ENCODE data around the gene SASH3.

The SASH3 gene

DNA sequence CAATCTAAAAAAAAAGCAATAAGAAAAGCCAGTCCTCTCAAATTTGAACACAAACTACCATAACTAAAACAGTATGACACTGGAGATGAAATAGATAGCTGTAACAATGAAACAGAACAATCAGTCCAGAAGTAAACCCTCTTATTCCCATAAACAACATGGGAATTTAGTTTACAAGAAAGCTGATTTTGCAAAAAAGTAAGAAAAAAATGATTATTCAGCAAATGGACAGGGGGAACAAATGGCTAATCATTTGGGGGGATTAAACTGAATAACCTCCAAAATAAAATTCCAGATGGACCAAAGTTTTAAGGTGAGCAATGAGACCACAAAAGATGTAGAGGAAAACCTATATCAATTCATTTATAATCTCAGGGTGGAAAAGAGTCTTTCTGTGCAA lies 16.1 kb upstream of the SASH3 start:
- no peak overlapping the region for H3K4me3 ChIP-seq (replicated peaks in 1 of 2; ENCODE audit: low read depth in 2 of 2, low read length in 2 of 2)
- DNase-seq (ENCODE audit: low read depth in 2 of 2), result no peak
- TF ChIP-seq, protein P1, sequence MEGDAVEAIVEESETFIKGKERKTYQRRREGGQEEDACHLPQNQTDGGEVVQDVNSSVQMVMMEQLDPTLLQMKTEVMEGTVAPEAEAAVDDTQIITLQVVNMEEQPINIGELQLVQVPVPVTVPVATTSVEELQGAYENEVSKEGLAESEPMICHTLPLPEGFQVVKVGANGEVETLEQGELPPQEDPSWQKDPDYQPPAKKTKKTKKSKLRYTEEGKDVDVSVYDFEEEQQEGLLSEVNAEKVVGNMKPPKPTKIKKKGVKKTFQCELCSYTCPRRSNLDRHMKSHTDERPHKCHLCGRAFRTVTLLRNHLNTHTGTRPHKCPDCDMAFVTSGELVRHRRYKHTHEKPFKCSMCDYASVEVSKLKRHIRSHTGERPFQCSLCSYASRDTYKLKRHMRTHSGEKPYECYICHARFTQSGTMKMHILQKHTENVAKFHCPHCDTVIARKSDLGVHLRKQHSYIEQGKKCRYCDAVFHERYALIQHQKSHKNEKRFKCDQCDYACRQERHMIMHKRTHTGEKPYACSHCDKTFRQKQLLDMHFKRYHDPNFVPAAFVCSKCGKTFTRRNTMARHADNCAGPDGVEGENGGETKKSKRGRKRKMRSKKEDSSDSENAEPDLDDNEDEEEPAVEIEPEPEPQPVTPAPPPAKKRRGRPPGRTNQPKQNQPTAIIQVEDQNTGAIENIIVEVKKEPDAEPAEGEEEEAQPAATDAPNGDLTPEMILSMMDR (IDR thresholded peaks at IDR 0.05; ENCODE audit: low read depth, low read length), result no peak

DNA sequence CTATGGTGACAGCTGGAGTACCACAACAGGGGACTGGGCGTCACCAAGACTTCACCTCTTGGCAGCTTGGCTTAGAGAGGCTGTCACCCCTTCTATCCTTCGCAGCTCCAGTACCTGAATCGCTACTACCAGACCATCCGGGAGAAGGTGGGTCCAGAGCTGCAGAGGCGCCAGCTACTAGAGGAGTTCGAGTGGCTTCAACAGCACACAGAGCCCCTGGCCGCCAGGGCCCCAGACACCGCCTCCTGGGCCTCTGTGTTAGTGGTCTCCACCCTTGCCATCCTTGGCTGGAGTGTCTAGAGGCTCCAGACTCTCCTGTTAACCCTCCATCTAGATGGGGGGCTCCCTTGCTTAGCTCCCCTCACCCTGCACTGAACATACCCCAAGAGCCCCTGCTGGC lies 11.6 kb upstream of the SASH3 start:
- no peak for DNase-seq (ENCODE audit: low read depth in 2 of 2)
- H3K4me3 ChIP-seq (replicated peaks in 1 of 2; ENCODE audit: low read depth in 2 of 2, low read length in 2 of 2), result no peak overlapping the region
- TF ChIP-seq, protein P1 (IDR thresholded peaks at IDR 0.05; ENCODE audit: low read depth, low read length), result no peak

DNA sequence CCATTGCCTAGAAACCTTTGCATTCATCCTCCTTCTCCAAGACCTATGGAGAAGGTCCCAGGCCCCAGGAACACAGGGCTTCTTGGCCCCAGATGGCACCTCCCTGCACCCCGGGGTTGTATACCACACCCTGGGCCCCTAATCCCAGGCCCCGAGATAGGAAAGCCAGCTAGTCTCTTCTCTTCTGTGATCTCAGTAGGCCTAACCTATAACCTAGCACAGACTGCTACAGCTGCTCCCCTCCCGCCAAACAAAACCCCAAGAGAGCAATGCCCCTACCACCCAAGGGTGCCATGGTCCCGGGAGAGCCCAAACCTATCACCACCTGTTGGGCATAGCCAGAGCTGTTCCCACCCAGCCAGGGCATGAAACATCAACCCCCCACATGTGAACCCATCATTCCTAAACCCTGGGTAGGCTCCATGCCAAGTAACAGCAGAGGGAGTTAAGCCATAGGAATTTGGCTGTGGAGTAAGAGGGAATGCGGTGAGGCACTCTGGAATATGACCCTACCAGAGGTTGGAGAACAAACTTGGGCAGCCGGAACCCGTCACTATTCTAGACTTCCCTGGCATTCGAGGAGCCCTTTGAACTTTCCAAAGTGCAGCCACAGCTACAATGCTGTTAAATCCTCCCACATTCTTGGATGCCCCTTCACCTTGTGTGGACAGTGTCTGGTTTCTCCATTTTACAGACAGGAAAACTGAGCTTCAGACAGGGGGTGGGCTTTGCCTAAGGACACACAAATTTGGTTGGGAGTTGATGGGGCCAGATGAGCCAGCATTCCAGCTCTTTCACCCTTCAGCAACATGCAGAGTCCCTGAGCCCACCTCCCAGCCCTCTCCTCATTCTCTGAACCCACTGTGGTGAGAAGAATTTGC lies 10.9 kb upstream of the SASH3 start:
- DNase-seq (ENCODE audit: low read depth in 2 of 2), result peak in 1 of 2 donors; percentile 56
- TF ChIP-seq, protein P1 (IDR thresholded peaks at IDR 0.05; ENCODE audit: low read depth, low read length), result no peak
- no peak overlapping the region for H3K4me3 ChIP-seq (replicated peaks in 1 of 2; ENCODE audit: low read depth in 2 of 2, low read length in 2 of 2)

DNA sequence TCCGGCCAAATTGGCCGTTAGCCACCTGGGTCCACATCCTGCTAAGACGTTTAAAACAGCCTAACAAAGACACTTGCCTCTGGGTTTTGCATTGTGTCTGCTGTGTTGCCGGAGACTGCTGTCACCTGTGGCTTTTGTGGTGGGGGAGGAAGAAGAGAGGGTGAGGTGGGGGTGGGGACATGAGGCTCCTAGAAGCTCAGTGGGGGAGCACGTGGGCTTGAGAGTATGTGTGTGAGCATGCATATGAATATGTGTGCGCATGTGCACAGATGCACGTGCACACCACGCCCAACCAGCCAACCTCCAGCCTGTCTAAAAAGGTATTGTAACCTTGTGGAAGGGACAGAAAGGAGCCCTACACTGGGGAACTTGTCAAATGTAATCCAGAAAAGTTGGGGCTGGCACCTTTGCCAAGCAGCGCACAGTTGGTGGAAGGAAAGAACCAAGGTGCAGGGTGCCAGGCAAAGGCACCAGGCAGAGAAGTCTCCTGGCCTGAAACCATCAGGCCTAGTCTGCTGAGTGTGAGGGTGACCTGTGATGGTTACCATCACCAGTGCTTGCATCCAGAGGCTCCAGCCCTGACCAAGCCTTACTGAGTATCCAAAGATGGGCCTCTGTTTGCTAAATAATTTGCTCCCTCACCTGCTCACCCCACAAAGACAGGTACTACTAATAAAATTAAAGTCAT lies 10.1 kb upstream of the SASH3 start:
- H3K4me3 ChIP-seq (replicated peaks in 1 of 2; ENCODE audit: low read depth in 2 of 2, low read length in 2 of 2), result no peak overlapping the region
- no peak for DNase-seq (ENCODE audit: low read depth in 2 of 2)
- TF ChIP-seq, protein P1 (IDR thresholded peaks at IDR 0.05; ENCODE audit: low read depth, low read length), result no peak

DNA sequence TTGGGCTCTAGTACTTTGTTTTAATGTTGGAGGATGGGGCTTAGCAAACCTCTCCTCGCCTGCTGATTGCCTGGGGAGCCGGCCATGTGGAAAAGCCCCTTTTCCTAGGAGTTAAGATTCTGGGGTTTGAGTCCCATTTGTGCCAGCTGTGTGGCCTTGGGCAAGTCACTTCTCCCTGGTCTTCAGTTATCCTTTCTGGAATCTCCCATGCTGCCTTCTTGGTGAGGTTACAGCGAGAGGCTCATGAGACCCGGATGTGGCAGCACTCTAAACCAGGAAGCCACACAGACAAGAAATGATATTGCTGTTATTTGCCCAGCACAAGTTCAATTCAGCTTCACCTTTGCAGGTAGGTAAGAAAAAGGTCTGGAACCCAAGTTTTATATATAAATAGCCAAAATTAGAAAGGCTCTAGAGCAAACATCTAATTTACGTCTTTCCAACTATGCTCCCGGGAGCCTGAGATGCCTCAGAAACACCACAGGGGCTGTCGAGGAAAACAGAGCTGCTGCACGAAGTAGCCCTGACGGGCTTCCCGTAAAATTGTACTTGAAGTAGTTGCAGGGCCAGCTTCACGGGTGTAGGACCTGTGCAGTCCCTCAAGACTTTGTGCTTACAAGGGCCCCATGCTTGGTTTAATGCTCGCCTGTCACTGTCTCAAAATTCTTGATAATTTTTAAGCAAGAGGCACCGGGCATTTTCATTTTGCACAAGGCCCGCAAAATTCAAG lies 8.3 kb upstream of the SASH3 start:
- no peak for DNase-seq (ENCODE audit: low read depth in 2 of 2)
- H3K4me3 ChIP-seq (replicated peaks in 1 of 2; ENCODE audit: low read depth in 2 of 2, low read length in 2 of 2), result no peak overlapping the region
- TF ChIP-seq, protein P1 (IDR thresholded peaks at IDR 0.05; ENCODE audit: low read depth, low read length), result no peak

DNA sequence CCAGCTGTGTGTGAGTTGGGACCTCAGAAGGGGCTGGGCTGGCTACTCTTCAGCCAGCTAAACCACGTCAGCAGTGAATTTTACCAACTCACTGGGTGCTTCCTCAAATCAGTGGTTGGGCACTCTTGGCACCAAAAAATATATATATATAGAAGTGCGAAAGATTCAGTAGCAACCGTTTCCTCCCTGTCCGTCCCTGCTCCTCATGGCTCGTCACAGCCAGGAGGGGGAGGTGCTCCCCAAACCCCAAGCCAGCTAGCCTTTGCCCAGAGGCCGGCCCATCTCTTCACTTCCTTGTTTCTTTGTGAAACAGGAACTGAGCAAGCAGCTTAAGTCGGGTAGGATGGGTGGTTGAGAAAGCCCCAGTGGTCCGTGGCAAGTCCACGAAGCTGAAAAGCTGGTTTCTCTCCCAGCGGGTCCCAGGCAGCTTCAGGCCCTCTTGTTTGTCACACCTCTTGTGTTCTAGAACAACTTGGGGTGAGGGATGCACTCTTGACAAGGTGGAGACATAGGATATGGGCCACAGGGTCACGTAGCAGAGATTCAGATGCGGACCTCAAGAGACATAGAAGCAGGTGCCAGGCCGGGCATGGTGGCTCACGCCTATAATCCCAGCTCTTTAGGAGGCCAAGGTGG lies 6.8 kb upstream of the SASH3 start:
- no peak for DNase-seq (ENCODE audit: low read depth in 2 of 2)
- TF ChIP-seq, protein P1 (IDR thresholded peaks at IDR 0.05; ENCODE audit: low read depth, low read length), result no peak
- H3K4me3 ChIP-seq (replicated peaks in 1 of 2; ENCODE audit: low read depth in 2 of 2, low read length in 2 of 2), result no peak overlapping the region
